ENCODE data around the gene ABCA7. TPM values are rescaled to one million over a fixed set of nuclear protein-coding genes. Genes with fewer than 3 reads are reported as not detected.

Gene ABCA7
- total and polyA plus RNA-seq, 4 donors, result 3.0 to 60.9 (median 4.8) TPM

DNA sequence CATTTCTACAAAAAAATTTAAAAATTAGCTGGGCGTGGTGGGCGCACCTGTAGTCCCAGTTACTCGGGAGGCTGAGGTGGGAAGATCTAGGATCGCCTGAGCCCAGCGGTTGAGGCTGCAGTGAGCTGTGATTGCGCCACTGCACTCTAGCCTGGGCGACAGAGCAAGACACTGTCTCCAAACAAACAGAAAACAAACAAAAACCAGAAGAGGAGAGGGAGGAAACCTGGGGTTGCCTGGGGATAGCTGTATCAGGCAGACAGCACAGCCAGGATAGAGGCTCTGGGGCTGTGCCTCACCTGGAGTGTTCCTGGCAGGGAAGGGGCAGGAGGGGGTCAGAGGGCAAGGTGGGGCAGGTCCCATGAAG lies 57.9 kb downstream of the ABCA7 start:
- peak; percentile 81 for TF ChIP-seq NR2F2 (IDR thresholded peaks at IDR 0.05)
- TF ChIP-seq, protein P1, sequence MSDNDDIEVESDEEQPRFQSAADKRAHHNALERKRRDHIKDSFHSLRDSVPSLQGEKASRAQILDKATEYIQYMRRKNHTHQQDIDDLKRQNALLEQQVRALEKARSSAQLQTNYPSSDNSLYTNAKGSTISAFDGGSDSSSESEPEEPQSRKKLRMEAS (IDR thresholded peaks at IDR 0.05), result peak; percentile 17
- peak in 1 of 2 donors; percentile 38 for TF ChIP-seq RAD21 (IDR thresholded peaks at IDR 0.05)
- no peak for TF ChIP-seq TAF1 (conservative IDR thresholded peaks at IDR 0.05)
- TF ChIP-seq GABPA (IDR thresholded peaks at IDR 0.05 in 1 of 2, conservative IDR thresholded peaks at IDR 0.05 in 1 of 2), result peak in 1 of 2 donors; percentile 19
- TF ChIP-seq, protein P2, sequence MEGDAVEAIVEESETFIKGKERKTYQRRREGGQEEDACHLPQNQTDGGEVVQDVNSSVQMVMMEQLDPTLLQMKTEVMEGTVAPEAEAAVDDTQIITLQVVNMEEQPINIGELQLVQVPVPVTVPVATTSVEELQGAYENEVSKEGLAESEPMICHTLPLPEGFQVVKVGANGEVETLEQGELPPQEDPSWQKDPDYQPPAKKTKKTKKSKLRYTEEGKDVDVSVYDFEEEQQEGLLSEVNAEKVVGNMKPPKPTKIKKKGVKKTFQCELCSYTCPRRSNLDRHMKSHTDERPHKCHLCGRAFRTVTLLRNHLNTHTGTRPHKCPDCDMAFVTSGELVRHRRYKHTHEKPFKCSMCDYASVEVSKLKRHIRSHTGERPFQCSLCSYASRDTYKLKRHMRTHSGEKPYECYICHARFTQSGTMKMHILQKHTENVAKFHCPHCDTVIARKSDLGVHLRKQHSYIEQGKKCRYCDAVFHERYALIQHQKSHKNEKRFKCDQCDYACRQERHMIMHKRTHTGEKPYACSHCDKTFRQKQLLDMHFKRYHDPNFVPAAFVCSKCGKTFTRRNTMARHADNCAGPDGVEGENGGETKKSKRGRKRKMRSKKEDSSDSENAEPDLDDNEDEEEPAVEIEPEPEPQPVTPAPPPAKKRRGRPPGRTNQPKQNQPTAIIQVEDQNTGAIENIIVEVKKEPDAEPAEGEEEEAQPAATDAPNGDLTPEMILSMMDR (IDR thresholded peaks at IDR 0.05; ENCODE audit: low read depth, low read length, missing input control), result no peak
- peak; percentile 89 to 92 for TF ChIP-seq RXRA (IDR thresholded peaks at IDR 0.05)
- TF ChIP-seq SP1 (IDR thresholded peaks at IDR 0.05), result peak; percentile 81
- peak in 1 of 2 donors; percentile 61 for TF ChIP-seq EGR1 (IDR thresholded peaks at IDR 0.05; ENCODE audit: low read depth in 2 of 2)
- TF ChIP-seq, protein P3, sequence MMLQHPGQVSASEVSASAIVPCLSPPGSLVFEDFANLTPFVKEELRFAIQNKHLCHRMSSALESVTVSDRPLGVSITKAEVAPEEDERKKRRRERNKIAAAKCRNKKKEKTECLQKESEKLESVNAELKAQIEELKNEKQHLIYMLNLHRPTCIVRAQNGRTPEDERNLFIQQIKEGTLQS (IDR thresholded peaks at IDR 0.05), result no peak
- peak in 1 of 2 donors; percentile 56 for TF ChIP-seq HNF4A (conservative IDR thresholded peaks at IDR 0.05)
- TF ChIP-seq HNF4G (IDR thresholded peaks at IDR 0.05), result no peak
- TF ChIP-seq, protein P4, sequence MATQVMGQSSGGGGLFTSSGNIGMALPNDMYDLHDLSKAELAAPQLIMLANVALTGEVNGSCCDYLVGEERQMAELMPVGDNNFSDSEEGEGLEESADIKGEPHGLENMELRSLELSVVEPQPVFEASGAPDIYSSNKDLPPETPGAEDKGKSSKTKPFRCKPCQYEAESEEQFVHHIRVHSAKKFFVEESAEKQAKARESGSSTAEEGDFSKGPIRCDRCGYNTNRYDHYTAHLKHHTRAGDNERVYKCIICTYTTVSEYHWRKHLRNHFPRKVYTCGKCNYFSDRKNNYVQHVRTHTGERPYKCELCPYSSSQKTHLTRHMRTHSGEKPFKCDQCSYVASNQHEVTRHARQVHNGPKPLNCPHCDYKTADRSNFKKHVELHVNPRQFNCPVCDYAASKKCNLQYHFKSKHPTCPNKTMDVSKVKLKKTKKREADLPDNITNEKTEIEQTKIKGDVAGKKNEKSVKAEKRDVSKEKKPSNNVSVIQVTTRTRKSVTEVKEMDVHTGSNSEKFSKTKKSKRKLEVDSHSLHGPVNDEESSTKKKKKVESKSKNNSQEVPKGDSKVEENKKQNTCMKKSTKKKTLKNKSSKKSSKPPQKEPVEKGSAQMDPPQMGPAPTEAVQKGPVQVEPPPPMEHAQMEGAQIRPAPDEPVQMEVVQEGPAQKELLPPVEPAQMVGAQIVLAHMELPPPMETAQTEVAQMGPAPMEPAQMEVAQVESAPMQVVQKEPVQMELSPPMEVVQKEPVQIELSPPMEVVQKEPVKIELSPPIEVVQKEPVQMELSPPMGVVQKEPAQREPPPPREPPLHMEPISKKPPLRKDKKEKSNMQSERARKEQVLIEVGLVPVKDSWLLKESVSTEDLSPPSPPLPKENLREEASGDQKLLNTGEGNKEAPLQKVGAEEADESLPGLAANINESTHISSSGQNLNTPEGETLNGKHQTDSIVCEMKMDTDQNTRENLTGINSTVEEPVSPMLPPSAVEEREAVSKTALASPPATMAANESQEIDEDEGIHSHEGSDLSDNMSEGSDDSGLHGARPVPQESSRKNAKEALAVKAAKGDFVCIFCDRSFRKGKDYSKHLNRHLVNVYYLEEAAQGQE (IDR thresholded peaks at IDR 0.05), result peak; percentile 24
- TF ChIP-seq YY1 (IDR thresholded peaks at IDR 0.05), result no peak
- peak; percentile 33 for TF ChIP-seq FOXA2 (IDR thresholded peaks at IDR 0.05)
- TF ChIP-seq, protein P5, sequence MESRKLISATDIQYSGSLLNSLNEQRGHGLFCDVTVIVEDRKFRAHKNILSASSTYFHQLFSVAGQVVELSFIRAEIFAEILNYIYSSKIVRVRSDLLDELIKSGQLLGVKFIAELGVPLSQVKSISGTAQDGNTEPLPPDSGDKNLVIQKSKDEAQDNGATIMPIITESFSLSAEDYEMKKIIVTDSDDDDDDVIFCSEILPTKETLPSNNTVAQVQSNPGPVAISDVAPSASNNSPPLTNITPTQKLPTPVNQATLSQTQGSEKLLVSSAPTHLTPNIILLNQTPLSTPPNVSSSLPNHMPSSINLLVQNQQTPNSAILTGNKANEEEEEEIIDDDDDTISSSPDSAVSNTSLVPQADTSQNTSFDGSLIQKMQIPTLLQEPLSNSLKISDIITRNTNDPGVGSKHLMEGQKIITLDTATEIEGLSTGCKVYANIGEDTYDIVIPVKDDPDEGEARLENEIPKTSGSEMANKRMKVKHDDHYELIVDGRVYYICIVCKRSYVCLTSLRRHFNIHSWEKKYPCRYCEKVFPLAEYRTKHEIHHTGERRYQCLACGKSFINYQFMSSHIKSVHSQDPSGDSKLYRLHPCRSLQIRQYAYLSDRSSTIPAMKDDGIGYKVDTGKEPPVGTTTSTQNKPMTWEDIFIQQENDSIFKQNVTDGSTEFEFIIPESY (IDR thresholded peaks at IDR 0.05), result no peak
- TF ChIP-seq FOXA1 (IDR thresholded peaks at IDR 0.05), result no peak
- peak; percentile 53 to 54 for TF ChIP-seq JUND (IDR thresholded peaks at IDR 0.05)
- Histone ChIP-seq H3K27ac (ENCODE audit: low read depth in 1 of 2, low read length in 2 of 2) (peak overlapping the region; percentile 88 to 97), H3K9me3 (ENCODE audit: control insufficient read depth in 4 of 4, low read length in 3 of 4) (no peaks in the 10 kb centered on the region), H3K4me3 (ENCODE audit: low read depth in 1 of 3, low read length in 3 of 3) (no peak overlapping the region), H3K27me3 (ENCODE audit: control insufficient read depth in 4 of 4, insufficient read depth in 4 of 4, low read length in 3 of 4) (no peaks in the 10 kb centered on the region), H3K36me3 (ENCODE audit: control insufficient read depth in 4 of 4, insufficient read depth in 3 of 4, low read depth in 1 of 4, low read length in 3 of 4) (peaks cover 0 to 1% (median 0%) of the 10 kb centered on the region in 4 donors), H3K9ac (ENCODE audit: low read depth in 1 of 2, low read length in 2 of 2) (peak overlapping the region in 1 of 2 donors; percentile 73), H3K4me1 (ENCODE audit: control insufficient read depth in 4 of 4, insufficient read depth in 4 of 4, low read length in 3 of 4) (peaks cover 18 to 69% (median 50%) of the 10 kb centered on the region in 4 donors)
- 24% methylated on average over 7 of the region's 7 CpGs for WGBS
- no peak for DNase-seq (ENCODE audit: low spot score)
